HEK293 (cell line): ENCODE data around the gene NUP50.

Experiments
- CTCF ChIA-PET: fragments of 350-600 bp; formaldehyde crosslinking; extraction: SDS; loops from one replicate; lab custom pipeline; 2021; ENCODE audit warnings: antibody characterized with exemption; lab: Yijun Ruan, JAX
- POLR2A ChIA-PET: fragments of 300-600 bp; formaldehyde crosslinking; extraction: SDS; loops from one replicate; lab custom pipeline; 2020; ENCODE audit warnings: antibody characterized with exemption, inconsistent platforms; lab: Yijun Ruan, JAX
- H3K27ac ChIP-seq: fragments of 200-500 bp; sonication (Bioruptor generic); 2 replicates; pipeline ENCODE4 v1.5.1; 2014; ENCODE audit warnings: low read depth, low read length, control low read depth, inconsistent platforms; ENCODE audit errors: extremely low read depth
- H3K36me3 ChIP-seq, 2 experiments: fragments of 200-500 bp in 1 of 2; sonication (Bioruptor generic) in 1 of 2; 1 replicate in 1 of 2; 2 replicates in 1 of 2; pipeline ENCODE4 v1.5.1; 2014 to 2017; ENCODE audit warnings: inconsistent platforms in 2 of 2, low read length in 2 of 2; ENCODE audit not compliant: control insufficient read depth in 2 of 2, insufficient read depth in 1 of 2
- H3K4me1 ChIP-seq: fragments of 200-500 bp; sonication (Bioruptor generic); 2 replicates; pipeline ENCODE4 v1.5.1; 2014; ENCODE audit warnings: mild to moderate bottlenecking, low read length, inconsistent platforms; ENCODE audit not compliant: control insufficient read depth, insufficient read depth
- H3K4me3 ChIP-seq: 2 replicates; pipeline ENCODE4 v1.5.1; 2011; ENCODE audit warnings: low read depth, mild to moderate bottlenecking, control low read depth, low read length, moderate library complexity
- H3K9me3 ChIP-seq: fragments of 200-500 bp; sonication (Bioruptor generic); 2 replicates; pipeline ENCODE4 v1.5.1; 2014; ENCODE audit warnings: low read depth, low read length, inconsistent platforms; ENCODE audit not compliant: control insufficient read depth, insufficient read depth
- GLIS1 ChIP-seq: fragments of 450-650 bp; formaldehyde crosslinking; IDR thresholded peaks from 2 replicates; pipeline ENCODE4 v1.5.1; 2016; ENCODE audit warnings: missing biosample characterization, missing genetic modification characterization
- INSM2 ChIP-seq: fragments of 450-650 bp; formaldehyde crosslinking; IDR thresholded peaks from 2 replicates; pipeline ENCODE4 v1.5.1; 2016; ENCODE audit warnings: missing biosample characterization, missing genetic modification characterization
- KLF8 ChIP-seq: fragments of 450-650 bp; formaldehyde crosslinking; IDR thresholded peaks from 2 replicates; pipeline ENCODE4 v1.5.1; 2016; ENCODE audit warnings: missing biosample characterization, missing genetic modification characterization
- MZF1 ChIP-seq: fragments of 450-650 bp; formaldehyde crosslinking; IDR thresholded peaks from 2 replicates; pipeline ENCODE4 v1.5.1; 2017; ENCODE audit warnings: missing biosample characterization, missing genetic modification characterization, borderline replicate concordance
- OVOL3 ChIP-seq: fragments of 450-650 bp; formaldehyde crosslinking; IDR thresholded peaks from 2 replicates; pipeline ENCODE4 v1.5.1; 2016; ENCODE audit warnings: missing biosample characterization, missing genetic modification characterization
- REPIN1 ChIP-seq: fragments of 450-650 bp; formaldehyde crosslinking; IDR thresholded peaks from 2 replicates; pipeline ENCODE4 v1.5.1; 2017; ENCODE audit warnings: missing biosample characterization, missing genetic modification characterization, low read depth
- ZIC2 ChIP-seq: fragments of 450-650 bp; formaldehyde crosslinking; IDR thresholded peaks from 2 replicates; pipeline ENCODE4 v1.5.1; 2016; ENCODE audit warnings: missing biosample characterization, missing genetic modification characterization
- ZNF148 ChIP-seq: fragments of 450-650 bp; formaldehyde crosslinking; IDR thresholded peaks from 2 replicates; pipeline ENCODE4 v1.5.0; 2017; ENCODE audit warnings: missing biosample characterization, missing genetic modification characterization, borderline replicate concordance
- ZNF248 ChIP-seq: fragments of 450-650 bp; formaldehyde crosslinking; IDR thresholded peaks from 2 replicates; pipeline ENCODE4 v1.5.1; 2017; ENCODE audit warnings: missing biosample characterization, missing genetic modification characterization
- ZNF26 ChIP-seq: fragments of 450-650 bp; formaldehyde crosslinking; IDR thresholded peaks from 2 replicates; pipeline ENCODE4 v1.5.1; 2016; ENCODE audit warnings: missing biosample characterization, missing genetic modification characterization
- ZNF354C ChIP-seq: fragments of 450-650 bp; formaldehyde crosslinking; IDR thresholded peaks from 2 replicates; pipeline ENCODE4 v1.5.1; 2016; ENCODE audit warnings: missing biosample characterization, missing genetic modification characterization, low read depth, borderline replicate concordance
- ZNF404 ChIP-seq: fragments of 450-650 bp; formaldehyde crosslinking; IDR thresholded peaks from 2 replicates; pipeline ENCODE4 v1.5.1; 2017; ENCODE audit warnings: missing biosample characterization, missing genetic modification characterization
- ZNF777 ChIP-seq: fragments of 450-650 bp; formaldehyde crosslinking; IDR thresholded peaks from 2 replicates; pipeline ENCODE4 v1.5.1; 2017; ENCODE audit warnings: missing biosample characterization, missing genetic modification characterization, borderline replicate concordance
- ZNF830 ChIP-seq: fragments of 450-650 bp; IDR thresholded peaks from 2 replicates; pipeline ENCODE4 v1.5.0; 2018; ENCODE audit warnings: missing biosample characterization, missing genetic modification characterization, low read depth, mild to moderate bottlenecking, moderate library complexity

NUP50 gene

GRCh38 chr22:45224331-45224730 is 60.6 kb downstream of the NUP50 start:
- Histone ChIP-seq H3K36me3 (no peaks in the 10 kb centered on the region; a peak in 1 of 3 replicates), H3K4me1 (peaks cover 5% of the 10 kb centered on the region), H3K4me3 (no peak overlapping the region), H3K27ac (peak overlapping the region; percentile 18; the same call in 1 of the 2 replicates), H3K9me3 (no peaks in the 10 kb centered on the region)
- ChIA-PET POLR2A (no interaction called here), CTCF (no interaction called here)
- TF ChIP-seq ZNF148 (no peak), OVOL3 (no peak), MZF1 (tag by site-specific recombination) (no peak), ZNF777 (tag by site-specific recombination) (no peak), KLF8 (tag by site-specific recombination) (no peak), ZNF404 (tag by site-specific recombination) (no peak), REPIN1 (tag by site-specific recombination) (no peak), ZNF830 (tag by site-specific recombination) (no peak), ZNF248 (tag by site-specific recombination) (no peak), ZNF26 (tag by site-specific recombination) (no peak)

GRCh38 chr22:45224988-45225731 is 61.4 kb downstream of the NUP50 start:
- no peak overlapping the region for H3K27ac ChIP-seq
- 0 out of 2 replicates have a peak, but pooled peaks have one; percentile 17 for TF ChIP-seq ZIC2 (tag by site-specific recombination)
- no peak for TF ChIP-seq ZNF354C (tag by site-specific recombination)
- peak; percentile 87 for TF ChIP-seq GLIS1 (tag by site-specific recombination)
- TF ChIP-seq INSM2 = no peak
- no peaks in the 10 kb centered on the region; a peak in 1 of 3 replicates for H3K36me3 ChIP-seq
- no peak overlapping the region for H3K4me3 ChIP-seq
- no peaks in the 10 kb centered on the region for H3K9me3 ChIP-seq
- peaks cover 5% of the 10 kb centered on the region for H3K4me1 ChIP-seq
- CTCF ChIA-PET = interaction anchor here (0.6 to 1.1 kb wide), 2 partner anchors 16 to 42 kb away, joined by 3 to 5 read pairs; no protein-coding TSS in a partner anchor
- POLR2A ChIA-PET = interaction anchor here (0.5 kb wide), 1 partner anchor 760 kb away, joined by 3 read pairs; no protein-coding TSS in a partner anchor
